NCI-H2081 (cell line): ENCODE measurements around the gene PRELID2.

Source experiments
- DNase-seq, 2 experiments: peaks; one replicate each; lab custom pipeline; 2025; lab: John Stamatoyannopoulos, UW

Gene PRELID2

DNA sequence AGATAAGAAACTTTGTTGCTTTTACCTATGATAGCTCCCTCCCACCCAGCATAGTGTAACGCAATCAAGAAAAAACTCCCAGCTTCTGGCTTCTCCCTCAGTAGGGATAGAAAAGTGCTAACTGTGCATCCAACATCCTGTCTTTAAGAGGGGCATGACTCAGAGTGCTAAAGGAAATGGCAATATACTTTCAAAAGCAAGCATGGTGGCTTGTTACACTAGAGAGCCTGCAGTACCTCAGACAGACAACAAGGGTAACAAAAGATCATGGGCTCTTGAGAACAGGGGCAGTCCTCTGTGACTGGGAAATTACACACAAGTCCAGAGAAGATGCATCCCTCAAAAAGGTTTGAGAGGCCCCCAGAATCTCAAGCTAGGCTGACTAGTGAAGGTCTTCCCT lies 37.8 kb downstream of the PRELID2 start:
- DNase-seq = no peak

DNA sequence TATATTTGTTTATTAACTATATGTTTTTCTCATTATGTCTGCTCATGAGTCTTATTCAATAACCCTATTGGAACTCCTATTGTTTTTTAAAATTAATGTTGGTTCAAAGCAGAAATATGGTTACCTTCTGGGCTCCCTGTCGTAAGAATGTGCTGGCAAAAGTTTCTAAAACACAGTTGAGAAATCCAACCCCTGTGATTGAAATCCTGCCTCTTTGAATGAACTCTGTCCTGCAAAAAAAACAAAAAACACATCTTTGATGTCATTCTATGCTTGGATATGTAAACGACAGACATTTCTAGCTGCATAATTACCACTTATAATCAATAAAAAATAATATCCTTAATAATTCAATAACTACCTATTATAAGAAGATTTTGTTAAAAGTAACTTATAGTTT lies 38.8 kb downstream of the PRELID2 start:
- no peak for DNase-seq

GRCh38 chr5:145793574-145793973 lies 41.6 kb downstream of the PRELID2 start:
- DNase-seq = no peak

GRCh38 chr5:145792840-145793239 lies 42.3 kb downstream of the PRELID2 start:
- DNase-seq = no peak

GRCh38 chr5:145791866-145792265 lies 43.3 kb downstream of the PRELID2 start:
- DNase-seq = no peak

GRCh38 chr5:145787996-145788395 lies 47.1 kb downstream of the PRELID2 start:
- no peak for DNase-seq

DNA sequence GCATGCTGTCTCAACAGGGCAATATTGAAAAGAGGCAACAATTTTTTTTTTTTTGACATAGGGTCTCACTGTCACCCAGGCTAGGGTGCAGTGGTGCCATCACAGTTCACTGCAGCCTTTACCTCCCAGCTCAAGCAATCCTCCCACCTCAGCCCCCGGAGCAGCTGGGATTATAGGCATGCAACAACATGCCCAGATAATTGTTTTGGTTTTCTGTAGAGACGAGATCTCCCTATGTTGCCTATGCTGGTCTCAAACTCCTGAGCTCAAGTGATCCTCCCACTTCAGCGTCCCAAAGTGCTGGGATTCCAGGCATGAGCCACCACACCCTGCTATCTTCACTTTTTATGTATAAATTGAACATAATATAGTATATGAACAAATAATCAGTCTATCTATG lies 47.6 kb downstream of the PRELID2 start:
- DNase-seq = no peak

- DNase-seq = no peak
Measured at GRCh38 chr5:145787001-145787400, 48.1 kb downstream of the PRELID2 start.

DNA sequence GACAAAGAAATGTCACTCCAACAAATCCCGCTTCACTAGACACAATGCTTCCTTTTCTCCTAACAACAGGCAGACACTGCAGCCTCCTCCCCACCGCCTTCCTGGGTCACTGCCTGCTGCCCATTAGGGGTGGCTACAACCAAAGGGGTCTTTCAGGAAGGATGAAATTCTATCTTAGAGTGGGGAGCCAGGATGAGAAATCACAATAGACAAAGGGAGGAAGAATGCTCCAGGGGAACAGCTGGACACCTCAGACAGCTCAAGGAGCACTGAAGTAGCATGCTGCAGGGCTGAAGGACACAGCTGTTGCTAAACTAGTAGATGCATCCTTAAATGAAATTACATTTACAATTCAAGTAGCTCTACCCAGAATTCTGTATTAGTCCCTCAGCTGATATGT lies 54.2 kb downstream of the PRELID2 start:
- DNase-seq = no peak

DNA sequence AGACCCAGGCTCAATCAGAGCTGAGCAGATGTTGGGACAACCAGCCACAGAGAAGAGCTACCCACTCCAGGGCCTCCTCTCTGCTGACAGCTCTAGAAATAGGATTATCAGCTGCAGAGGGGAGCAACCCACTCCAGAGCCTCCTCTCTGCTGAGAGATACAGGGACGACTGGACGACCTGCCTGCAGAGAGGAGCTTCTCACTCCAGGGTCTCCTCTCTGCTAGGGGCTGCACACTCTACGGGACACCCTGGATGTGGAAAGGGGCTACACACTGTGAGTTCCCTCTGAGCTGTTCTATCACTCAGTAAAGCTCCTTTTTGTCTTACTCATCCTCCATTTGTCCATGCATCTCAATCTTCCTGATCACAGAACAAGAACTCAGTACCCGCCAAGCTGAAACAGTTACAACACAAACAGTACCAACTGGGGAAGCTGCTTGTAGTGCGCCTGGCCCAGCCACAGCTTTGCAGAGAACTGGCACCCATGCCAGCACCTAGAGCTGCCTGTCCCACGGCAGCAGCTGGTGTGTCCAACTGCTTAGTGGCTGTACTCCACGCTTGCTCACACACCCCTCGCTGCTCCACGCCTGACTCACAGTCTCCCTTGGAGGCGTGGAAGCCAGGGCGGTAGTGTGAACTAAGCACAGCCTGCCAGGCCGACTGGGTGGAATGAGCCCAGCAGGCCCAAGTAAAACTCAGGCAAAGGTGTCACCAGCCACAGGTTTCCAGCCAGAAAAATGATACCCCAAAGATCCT lies 56.8 kb downstream of the PRELID2 start:
- no peak for DNase-seq

- no peak for DNase-seq
Measured at GRCh38 chr5:145777445-145778063, 57.6 kb downstream of the PRELID2 start.

GRCh38 chr5:145776886-145777285 lies 58.3 kb downstream of the PRELID2 start:
- DNase-seq = no peak

DNA sequence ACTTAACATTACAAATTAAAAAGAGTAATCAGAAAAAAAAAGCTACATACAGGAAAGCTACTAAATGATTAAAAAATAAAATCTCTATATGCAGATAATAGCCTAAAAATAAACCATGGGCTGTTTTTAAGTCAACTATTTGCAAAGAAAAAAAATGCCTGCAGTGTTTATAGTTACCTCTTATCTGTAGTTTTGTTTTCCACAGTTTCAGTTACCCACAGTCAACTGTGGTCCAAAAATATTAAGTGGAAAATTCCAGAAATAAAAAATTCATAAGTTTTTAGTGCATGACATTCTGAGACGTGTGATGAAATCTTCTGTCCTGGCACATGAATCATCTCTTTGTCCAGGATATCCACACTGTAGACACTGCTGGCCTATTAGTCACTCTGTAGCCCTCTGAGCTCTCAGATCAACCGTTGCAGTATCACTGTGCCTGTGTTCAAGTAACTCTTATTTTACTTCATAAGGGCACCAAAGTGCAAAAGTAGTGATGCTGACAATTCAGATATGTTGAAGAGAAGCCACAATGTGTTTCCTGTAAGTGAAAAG lies 59.2 kb downstream of the PRELID2 start:
- no peak for DNase-seq

GRCh38 chr5:145775411-145775810 lies 59.7 kb downstream of the PRELID2 start:
- no peak for DNase-seq

DNA sequence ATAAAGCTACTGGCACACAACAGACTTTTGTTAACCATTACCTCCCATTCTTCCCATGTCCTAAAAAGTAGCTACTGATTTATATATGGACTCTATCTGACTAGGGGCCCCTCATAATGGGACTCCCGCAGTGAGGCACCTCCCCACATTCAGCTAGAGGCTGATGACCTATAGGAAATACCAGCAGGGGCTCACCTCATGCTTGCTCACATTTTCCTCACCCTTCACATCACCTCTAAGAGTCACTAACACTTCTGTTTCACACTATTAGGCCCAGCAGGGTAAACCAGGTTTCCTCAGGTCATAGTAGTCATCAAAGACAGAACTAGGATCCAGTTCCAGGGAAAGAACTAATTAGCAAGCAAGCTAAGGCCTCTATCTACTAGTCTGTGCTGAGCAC lies 60.7 kb downstream of the PRELID2 start:
- DNase-seq = no peak

DNA sequence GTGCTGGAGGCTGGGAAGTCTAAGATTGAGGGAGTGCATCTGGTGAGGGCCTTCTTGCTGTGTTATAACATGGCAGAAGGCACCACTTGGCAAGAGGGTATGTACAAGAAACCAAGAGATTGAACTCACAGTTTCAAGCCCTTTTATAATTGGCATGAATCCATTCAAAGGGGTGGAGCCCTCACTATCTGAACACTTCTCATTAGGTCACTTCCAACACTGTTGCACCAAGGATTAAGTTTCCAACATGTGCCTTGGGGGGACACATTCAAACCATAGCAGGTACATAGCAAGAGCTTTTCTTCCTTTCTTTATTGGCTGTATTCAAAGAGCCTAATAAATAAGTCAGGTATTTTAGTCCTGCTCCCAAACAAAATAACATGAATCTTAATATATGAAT lies 62.7 kb downstream of the PRELID2 start:
- no peak for DNase-seq

DNA sequence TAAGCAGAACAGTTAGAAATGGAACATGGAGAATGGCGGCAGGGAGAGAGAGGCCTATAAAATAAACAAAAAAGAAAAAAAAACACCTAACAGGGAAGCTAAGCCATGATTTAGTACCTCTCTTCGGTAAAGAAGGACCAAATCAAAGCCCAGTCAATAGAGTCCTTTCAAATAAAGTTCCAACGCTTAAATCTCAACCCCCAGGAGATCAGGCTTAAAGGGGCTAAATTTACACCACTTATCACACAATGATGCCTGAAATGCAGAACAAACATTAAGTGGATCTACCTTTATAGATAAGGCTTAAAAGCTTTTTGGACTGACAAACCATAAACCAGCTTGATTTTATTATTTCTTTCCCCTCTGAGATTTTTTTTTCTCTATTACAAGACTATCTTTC lies 66.3 kb downstream of the PRELID2 start:
- no peak for DNase-seq

- DNase-seq = no peak
Measured at GRCh38 chr5:145764325-145764724, 70.8 kb downstream of the PRELID2 start.

DNA sequence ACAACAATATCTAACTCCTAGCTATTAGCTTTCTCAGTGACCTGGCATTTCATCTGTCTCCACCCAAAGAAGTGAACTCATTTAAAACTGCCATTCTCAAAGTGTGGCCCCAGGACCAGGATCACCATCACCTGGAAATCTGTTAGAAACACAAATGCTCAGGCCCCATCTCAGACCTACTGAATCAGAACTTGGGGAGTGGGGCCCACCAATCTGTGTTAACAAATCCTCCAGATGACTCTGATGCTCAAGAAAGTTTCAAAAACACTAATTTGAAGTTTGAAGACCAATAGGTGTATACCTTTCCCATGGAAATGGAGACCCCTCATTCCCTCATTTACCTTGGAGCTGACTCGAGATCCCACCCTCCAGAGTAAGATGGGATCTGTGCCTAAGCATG lies 72.3 kb downstream of the PRELID2 start:
- DNase-seq = no peak

DNA sequence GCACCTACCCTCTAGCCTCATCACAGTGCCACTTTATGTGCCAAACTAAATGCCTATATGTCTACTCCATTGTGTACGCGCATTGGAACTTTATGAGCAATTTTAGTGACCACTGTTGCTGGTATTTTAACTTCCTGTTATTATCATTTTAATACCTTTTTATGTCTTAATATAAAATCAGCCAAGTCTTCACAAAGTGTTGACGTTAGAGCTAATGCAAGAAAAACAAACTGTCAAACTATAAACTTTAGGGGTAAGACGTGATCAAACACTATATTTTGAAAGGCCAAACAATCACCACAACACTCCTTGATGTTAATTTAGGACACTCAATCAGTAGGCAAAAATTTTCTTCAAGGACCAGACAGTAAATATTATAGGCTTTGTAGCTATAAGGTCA lies 73.9 kb downstream of the PRELID2 start:
- DNase-seq = no peak

DNA sequence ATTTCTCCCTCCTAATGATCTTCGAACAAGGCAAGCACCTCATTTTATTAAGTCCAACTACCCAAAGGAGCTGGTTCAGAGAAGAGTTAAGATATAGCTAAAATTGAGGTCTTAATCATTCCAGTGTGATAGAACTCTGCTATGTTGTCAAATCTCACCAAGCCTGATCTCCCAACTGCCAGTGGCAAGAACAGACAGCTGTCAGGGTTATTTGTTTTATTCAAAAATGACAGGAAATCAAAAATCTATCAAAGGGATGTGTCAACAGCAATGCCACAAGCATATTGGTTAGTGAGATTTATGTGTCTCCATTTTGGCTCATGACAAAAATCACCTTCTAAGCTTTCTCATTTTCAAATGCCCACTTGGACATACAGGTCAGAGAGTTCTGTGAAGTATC lies 74.5 kb downstream of the PRELID2 start:
- DNase-seq = no peak

DNA sequence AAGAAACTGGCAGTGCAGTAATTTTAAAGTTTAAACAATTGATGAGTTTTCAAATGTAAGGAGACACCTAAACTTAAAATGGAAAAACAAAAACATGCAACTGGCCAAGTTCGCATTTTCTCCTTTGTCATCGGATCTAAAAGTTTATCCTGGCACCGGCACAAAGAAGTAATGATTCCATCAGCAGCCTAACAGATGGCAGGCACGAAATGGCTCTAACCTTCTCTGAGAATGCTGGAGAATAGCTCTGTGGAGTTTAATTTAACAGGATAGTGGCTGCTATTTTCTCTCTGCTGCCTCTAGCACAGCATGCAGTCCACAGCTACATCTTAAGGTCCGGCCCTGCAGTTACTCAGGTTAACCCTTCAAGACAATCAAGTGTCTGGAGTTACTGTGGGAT lies 82.2 kb downstream of the PRELID2 start:
- DNase-seq = no peak

- no peak for DNase-seq
Measured at GRCh38 chr5:145752534-145752933, 82.6 kb downstream of the PRELID2 start.

DNA sequence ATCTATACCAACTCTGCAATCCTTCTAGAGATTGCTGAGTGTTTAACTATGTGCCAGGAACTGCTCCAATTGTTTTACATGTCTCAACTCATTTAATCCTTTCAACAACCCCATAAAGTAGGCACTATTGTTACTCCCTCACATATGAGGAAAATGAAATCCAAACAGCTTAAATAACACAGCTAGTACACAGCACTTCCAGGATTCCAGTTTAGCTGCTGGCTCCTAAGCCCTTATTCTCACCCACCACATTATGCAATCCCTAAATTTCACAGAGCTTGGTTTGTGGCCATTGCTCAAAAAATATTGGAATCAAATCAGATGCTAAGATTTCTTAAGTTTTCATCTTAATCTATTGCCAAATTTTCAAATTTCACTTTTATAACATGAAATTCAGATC lies 84.9 kb downstream of the PRELID2 start:
- DNase-seq = no peak
